Activated CD8-positive, alpha-beta memory T cell treated with anti-CD3 and anti-CD28 coated beads, Interleukin-2, amount 10 ng/mL, durations not matched to agents 7 days and 5 days (primary cell): ENCODE measurements around the gene RPS21. TPM values are rescaled to one million over a fixed set of nuclear protein-coding genes. Genes with fewer than 3 reads are reported as not detected.
A peak's percentile ranks its signal among the peaks of the same experiment; 100 is the strongest.

Experiments used
- ATAC-seq: fragments of 150-1000 bp; cut with Tn5 transposase; one replicate; pipeline ENCODE4 v1.10.0; 2021; ENCODE audit warnings: moderate library complexity
- CTCF ChIA-PET: fragments of 350-600 bp; sonication (Branson Sonifier 250); formaldehyde crosslinking; loops from one replicate; lab custom pipeline; 2021; ENCODE audit warnings: antibody characterized with exemption; lab: Charles Lee
- DNase-seq: peaks from one replicate; pipeline ENCODE4 v3.0.0-alpha.2; 2020
- H3K27ac Mint-ChIP-seq: one replicate; pipeline ENCODE4 v1.8.0; 2021; ENCODE audit warnings: mild to moderate bottlenecking, mixed read lengths
- H3K27me3 Mint-ChIP-seq: one replicate; pipeline ENCODE4 v1.8.0; 2021; ENCODE audit warnings: mixed read lengths
- H3K36me3 Mint-ChIP-seq: one replicate; pipeline ENCODE4 v1.8.0; 2021; ENCODE audit warnings: mild to moderate bottlenecking, mixed read lengths
- H3K4me1 Mint-ChIP-seq: one replicate; pipeline ENCODE4 v1.8.0; 2021; ENCODE audit warnings: mixed read lengths
- H3K4me3 Mint-ChIP-seq: one replicate; pipeline ENCODE4 v1.8.0; 2021; ENCODE audit warnings: mild to moderate bottlenecking, moderate library complexity, mixed read lengths
- H3K9me3 Mint-ChIP-seq: one replicate; pipeline ENCODE4 v1.8.0; 2022; ENCODE audit warnings: low read depth, mixed read lengths
- total RNA-seq, 2 experiments: library from RNA; stranded (reverse); gene quantifications; one replicate each; pipeline ENCODE4 v1.2.3, GENCODE V29; 2021

Gene RPS21
- total RNA-seq, 2 experiments from 2014 or later = 1,634 to 1,703 TPM

DNA sequence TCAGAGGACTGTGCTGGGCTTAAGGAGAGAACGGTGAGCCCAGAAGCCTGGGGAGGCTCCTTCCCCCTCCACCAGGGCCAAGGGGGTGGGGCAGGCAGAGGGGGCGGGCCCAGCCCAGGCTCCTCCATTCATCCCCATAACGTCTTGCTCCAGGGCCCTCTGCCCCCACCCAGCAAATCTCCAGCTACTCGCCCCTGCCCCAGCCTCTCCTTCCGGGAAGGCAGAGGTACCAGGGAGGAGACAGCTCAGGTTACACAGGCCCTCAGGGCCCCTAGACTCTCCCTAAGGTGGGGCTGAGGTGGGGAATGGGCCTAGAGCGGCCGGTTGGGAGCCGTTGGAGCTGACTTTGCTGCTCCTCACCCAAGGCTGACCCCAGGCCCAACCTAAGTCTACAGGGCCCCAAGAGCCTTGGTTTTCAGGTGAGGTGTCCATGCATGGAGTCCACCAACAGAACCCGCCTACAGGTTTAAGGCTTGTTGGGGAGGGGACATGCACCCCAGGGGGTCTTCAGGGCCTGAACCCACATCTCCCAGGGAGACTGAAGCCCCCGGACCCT lies 21.0 kb upstream of the RPS21 start:
- H3K36me3 Mint-ChIP-seq = no peaks in the 10 kb centered on the region
- peaks cover 29% of the 10 kb centered on the region for H3K27me3 Mint-ChIP-seq
- CTCF ChIA-PET = interaction anchor here (2.5 kb wide), 1 partner anchor 16 kb away, joined by 8 read pairs; no protein-coding TSS in a partner anchor
- no peaks in the 10 kb centered on the region for H3K9me3 Mint-ChIP-seq
- DNase-seq (no peak), ATAC-seq (no peak)
- H3K27ac Mint-ChIP-seq = no peak overlapping the region
- no peak overlapping the region for H3K4me3 Mint-ChIP-seq
- H3K4me1 Mint-ChIP-seq = peaks cover 2% of the 10 kb centered on the region

DNA sequence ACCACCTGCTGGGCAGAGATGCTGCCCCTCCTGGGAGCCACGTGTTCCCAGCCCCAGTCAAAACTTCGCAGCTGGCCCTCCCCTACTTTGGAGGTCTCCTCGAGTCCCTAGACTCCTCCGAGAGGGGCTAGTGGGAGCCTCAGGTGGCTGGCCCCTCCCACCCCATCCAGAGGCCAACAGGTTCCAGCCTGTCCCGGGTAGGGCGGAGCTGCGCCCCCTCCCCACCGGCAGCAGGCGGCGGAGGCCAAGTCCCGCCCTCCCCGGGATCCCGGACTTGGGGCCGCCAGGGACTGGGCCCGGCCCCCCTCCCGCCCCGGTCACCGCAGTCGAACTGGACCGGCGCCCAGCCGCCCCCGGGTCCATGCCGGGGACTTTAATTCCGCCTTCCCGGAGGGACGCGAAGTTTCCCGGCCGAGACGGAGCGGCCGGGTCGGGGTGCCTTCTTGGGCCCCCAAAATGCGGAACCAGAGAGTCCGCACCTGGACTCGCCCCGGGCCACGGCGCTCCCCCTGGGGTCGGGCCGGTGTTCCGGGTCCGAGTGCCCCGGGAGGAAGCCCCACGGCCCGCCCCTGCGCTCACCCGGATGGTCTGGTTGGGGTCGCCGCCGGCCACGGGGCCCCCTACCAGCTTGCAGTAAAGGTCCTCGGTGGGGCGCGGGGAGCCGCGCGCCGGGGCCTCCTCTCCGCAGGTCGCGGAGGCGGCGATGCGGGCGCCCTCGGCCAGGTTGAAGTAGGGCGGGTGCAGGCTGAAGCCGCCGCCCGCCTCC lies 20.4 kb upstream of the RPS21 start:
- H3K36me3 Mint-ChIP-seq = no peaks in the 10 kb centered on the region
- ATAC-seq (no peak), DNase-seq (no peak)
- H3K27ac Mint-ChIP-seq = no peak overlapping the region
- H3K4me3 Mint-ChIP-seq = no peak overlapping the region
- H3K9me3 Mint-ChIP-seq = no peaks in the 10 kb centered on the region
- CTCF ChIA-PET = interaction anchor here (2.2 to 2.5 kb wide), 2 partner anchors 16 to 19 kb away, joined by 7 to 8 read pairs; no protein-coding TSS in a partner anchor
- peaks cover 29% of the 10 kb centered on the region for H3K27me3 Mint-ChIP-seq
- H3K4me1 Mint-ChIP-seq = peaks cover 2% of the 10 kb centered on the region

DNA sequence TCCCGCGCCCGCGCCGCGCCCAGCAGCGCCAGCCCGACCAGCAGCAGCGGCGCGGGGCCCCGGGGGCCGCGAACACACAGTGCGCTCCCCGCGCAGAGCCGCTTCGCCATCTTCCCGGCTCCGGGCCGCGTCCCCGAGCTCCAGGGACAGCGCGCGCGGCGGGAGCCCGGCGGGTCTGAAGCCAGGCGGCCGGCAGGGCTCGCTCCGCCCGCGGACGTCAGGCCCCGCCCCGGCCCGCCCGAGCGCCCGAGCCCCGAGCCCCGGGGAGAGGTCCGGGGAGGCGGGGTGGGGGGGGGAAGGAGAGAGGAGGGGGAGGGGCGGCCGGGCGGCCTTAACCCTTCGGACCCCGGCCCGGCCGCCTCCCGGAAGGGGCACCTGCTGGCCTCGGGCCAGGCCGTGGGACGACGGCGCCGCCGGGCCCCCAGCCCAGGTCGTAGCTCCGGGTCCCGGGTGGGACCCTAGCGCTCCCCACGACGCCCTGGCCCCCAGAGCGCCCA lies 19.7 kb upstream of the RPS21 start, which contains the start of gene LAMA5:
Gene LAMA5, minus strand, starts transcription at position 177 of the 497 bp plus-strand sequence. Its CDS starts 67 bp downstream, at position 110.
- Mint-ChIP-seq H3K9me3 (no peaks in the 10 kb centered on the region), H3K36me3 (no peaks in the 10 kb centered on the region), H3K27ac (no peak within 1 kb of the TSS), H3K4me1 (peaks cover 2% of the 10 kb centered on the region), H3K27me3 (peaks cover 29% of the 10 kb centered on the region), H3K4me3 (no peak within 1 kb of the TSS)
- ATAC-seq (peak; percentile 43), DNase-seq (no peak)
- CTCF ChIA-PET = interaction anchor here (2.2 kb wide), 1 partner anchor 18 kb away, joined by 7 read pairs; no protein-coding TSS in a partner anchor

- Mint-ChIP-seq H3K4me3 (no peak overlapping the region), H3K27me3 (peaks cover 29% of the 10 kb centered on the region), H3K4me1 (peaks cover 2% of the 10 kb centered on the region), H3K36me3 (no peaks in the 10 kb centered on the region), H3K27ac (no peak overlapping the region), H3K9me3 (no peaks in the 10 kb centered on the region)
- CTCF ChIA-PET = interaction anchor here (1.3 to 2.2 kb wide), 2 partner anchors 15 to 18 kb away, joined by 5 to 7 read pairs; no protein-coding TSS in a partner anchor
- no peak for DNase-seq
- no peak for ATAC-seq
Measured at GRCh38 chr20:62367633-62368391, 19.1 kb upstream of the RPS21 start.

DNA sequence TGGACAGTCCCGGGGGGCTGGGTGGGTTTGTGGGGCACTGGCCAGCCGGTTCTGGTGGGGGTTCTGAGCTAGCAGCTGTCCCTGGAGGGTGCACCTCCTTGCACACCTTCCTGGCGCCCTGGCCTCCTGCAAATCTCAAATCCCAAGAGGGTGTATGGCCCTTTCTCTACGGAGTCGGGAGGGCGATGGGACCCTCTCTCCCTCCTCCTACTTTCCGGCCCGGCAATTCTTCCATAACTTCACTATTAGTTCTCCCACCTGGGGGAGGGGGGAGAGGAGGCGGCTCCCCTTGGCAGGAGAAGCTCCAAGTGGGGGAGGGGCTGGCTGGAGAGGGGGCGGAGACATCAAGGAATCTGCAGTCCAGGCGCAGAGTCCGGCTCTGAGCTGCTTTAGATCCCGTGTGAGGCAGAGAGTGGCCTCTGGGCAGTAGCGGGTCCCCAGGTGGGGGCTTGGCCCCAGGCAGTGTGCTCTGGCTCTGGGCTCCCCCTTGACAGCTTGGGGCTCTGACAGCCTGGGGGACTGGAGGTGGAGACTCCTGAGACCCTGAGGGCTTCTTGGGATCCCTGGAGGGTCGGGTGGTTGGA lies 18.4 kb upstream of the RPS21 start:
- no peak overlapping the region for H3K27ac Mint-ChIP-seq
- no peak for DNase-seq
- ATAC-seq = no peak
- H3K36me3 Mint-ChIP-seq = no peaks in the 10 kb centered on the region
- CTCF ChIA-PET = interaction anchor here (1.3 to 2.2 kb wide), 2 partner anchors 14 to 17 kb away, joined by 5 to 7 read pairs; no protein-coding TSS in a partner anchor
- H3K9me3 Mint-ChIP-seq = no peaks in the 10 kb centered on the region
- no peak overlapping the region for H3K4me3 Mint-ChIP-seq
- H3K4me1 Mint-ChIP-seq = peaks cover 2% of the 10 kb centered on the region
- H3K27me3 Mint-ChIP-seq = peaks cover 29% of the 10 kb centered on the region

GRCh38 chr20:62368976-62369814 lies 17.7 kb upstream of the RPS21 start:
- Mint-ChIP-seq H3K4me1 (peaks cover 2% of the 10 kb centered on the region), H3K9me3 (no peaks in the 10 kb centered on the region), H3K4me3 (no peak overlapping the region), H3K27me3 (peaks cover 29% of the 10 kb centered on the region), H3K36me3 (no peaks in the 10 kb centered on the region), H3K27ac (no peak overlapping the region)
- DNase-seq = no peak
- CTCF ChIA-PET = interaction anchor here (1.3 to 2.2 kb wide), 2 partner anchors 13 to 16 kb away, joined by 5 to 7 read pairs; no protein-coding TSS in a partner anchor
- no peak for ATAC-seq

DNA sequence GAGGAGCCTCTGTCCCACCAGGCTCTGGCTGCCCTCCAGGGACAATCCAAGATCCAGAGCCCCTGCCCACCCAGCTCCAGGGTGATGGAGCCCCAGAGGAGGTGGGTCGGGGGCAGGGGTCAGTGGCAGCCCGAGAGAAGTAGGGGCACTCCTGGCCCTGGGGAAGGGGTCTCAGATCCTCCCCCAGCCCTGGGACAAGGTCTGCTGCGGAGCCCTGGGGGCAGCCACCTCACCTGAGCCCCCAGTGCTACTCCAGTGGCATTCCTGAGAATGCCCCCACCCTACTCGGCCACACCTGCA lies 17.1 kb upstream of the RPS21 start:
- ATAC-seq (no peak), DNase-seq (no peak)
- no peaks in the 10 kb centered on the region for H3K9me3 Mint-ChIP-seq
- H3K27me3 Mint-ChIP-seq = peaks cover 29% of the 10 kb centered on the region
- H3K27ac Mint-ChIP-seq = no peak overlapping the region
- CTCF ChIA-PET = no interaction called here
- no peaks in the 10 kb centered on the region for H3K36me3 Mint-ChIP-seq
- no peak overlapping the region for H3K4me3 Mint-ChIP-seq
- peaks cover 2% of the 10 kb centered on the region for H3K4me1 Mint-ChIP-seq

DNA sequence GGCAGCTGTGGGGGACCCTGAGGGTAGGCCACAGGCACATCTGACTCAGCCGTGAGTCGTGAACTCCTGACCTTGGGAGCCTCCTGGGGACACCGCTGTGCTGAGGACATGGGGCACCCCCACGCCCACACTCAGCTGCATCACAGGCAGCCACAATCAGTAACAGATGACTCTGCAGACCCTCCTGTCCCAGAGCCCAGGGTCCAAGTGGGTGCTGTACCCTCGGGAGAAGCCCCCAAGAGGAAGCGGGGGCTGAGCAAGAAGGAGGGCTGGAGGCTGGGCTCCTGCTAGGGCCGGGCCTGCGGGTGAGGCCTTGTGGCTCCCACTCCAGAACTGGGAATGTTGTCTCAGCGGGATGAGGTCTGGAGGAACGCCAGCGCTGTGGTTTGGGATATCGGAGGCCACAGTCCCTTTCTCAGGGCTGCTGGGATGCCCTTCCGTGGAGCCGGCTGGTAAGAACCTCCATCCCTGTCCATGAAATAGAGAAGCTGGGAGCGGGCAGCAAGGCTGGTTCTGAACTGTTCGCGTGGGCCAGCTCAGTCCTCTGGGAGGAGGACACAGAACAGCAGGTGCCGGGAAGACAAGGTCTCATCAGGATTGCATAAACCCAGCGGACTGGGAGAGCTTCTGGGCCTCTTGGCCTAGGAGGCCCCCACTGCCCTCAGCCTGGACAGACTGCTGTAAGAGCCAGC lies 16.6 kb upstream of the RPS21 start:
- H3K9me3 Mint-ChIP-seq = no peaks in the 10 kb centered on the region
- peaks cover 24% of the 10 kb centered on the region for H3K27me3 Mint-ChIP-seq
- no peaks in the 10 kb centered on the region for H3K36me3 Mint-ChIP-seq
- no peak for DNase-seq
- H3K27ac Mint-ChIP-seq = no peak overlapping the region
- no peak overlapping the region for H3K4me3 Mint-ChIP-seq
- no peak for ATAC-seq
- peaks cover 2% of the 10 kb centered on the region for H3K4me1 Mint-ChIP-seq
- CTCF ChIA-PET = no interaction called here

- H3K9me3 Mint-ChIP-seq = no peaks in the 10 kb centered on the region
- CTCF ChIA-PET = no interaction called here
- no peak for ATAC-seq
Measured at GRCh38 chr20:62370807-62371587, 15.9 kb upstream of the RPS21 start.

DNA sequence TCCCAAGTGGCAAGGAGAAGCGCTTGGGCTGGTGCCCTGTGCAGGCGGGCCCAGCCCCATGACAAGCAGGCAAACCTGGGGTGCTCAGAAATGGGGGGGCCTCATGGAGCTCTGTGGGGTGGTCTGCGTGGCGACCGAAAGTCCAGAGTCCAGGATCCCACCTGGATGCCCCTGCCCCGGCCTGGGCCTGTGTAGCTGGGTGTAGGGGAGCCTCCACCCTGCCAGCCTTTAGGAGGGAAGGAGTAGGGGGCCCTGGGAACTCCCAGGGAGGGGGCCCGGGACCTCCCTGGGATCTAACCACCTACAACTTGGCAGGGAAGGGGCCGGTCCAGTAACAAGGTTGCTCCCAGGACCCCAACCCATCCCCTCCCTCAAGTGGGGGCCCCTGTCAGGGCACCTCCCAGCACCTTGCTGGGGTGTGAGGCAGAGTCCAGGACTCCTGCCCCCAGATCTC lies 15.3 kb upstream of the RPS21 start:
- H3K27me3 Mint-ChIP-seq = peaks cover 18% of the 10 kb centered on the region
- H3K9me3 Mint-ChIP-seq = no peaks in the 10 kb centered on the region
- peaks cover 2% of the 10 kb centered on the region for H3K4me1 Mint-ChIP-seq
- CTCF ChIA-PET = no interaction called here
- ATAC-seq (no peak), DNase-seq (no peak)
- no peaks in the 10 kb centered on the region for H3K36me3 Mint-ChIP-seq
- no peak overlapping the region for H3K27ac Mint-ChIP-seq
- no peak overlapping the region for H3K4me3 Mint-ChIP-seq

More at GRCh38 chr20:62370807-62371587, 15.9 kb upstream of the RPS21 start:
- no peak overlapping the region for H3K4me3 Mint-ChIP-seq
- no peak overlapping the region for H3K27ac Mint-ChIP-seq
- no peak for DNase-seq
- H3K4me1 Mint-ChIP-seq = peaks cover 2% of the 10 kb centered on the region
- no peaks in the 10 kb centered on the region for H3K36me3 Mint-ChIP-seq
- H3K27me3 Mint-ChIP-seq = peaks cover 20% of the 10 kb centered on the region
